ENCODE measurements around the gene CRTC2. TPM values are rescaled to one million over a fixed set of nuclear protein-coding genes. Genes with fewer than 3 reads are reported as not detected.
A peak's percentile ranks its signal among the peaks of the same experiment; 100 is the strongest.

The CRTC2 gene
- total and polyA plus RNA-seq, 9 of the 15 experiments (the other 6 are each of a cell fraction or from before 2014, with no cell fraction given), result 2.7 to 26.4 (median 10.2) TPM

DNA sequence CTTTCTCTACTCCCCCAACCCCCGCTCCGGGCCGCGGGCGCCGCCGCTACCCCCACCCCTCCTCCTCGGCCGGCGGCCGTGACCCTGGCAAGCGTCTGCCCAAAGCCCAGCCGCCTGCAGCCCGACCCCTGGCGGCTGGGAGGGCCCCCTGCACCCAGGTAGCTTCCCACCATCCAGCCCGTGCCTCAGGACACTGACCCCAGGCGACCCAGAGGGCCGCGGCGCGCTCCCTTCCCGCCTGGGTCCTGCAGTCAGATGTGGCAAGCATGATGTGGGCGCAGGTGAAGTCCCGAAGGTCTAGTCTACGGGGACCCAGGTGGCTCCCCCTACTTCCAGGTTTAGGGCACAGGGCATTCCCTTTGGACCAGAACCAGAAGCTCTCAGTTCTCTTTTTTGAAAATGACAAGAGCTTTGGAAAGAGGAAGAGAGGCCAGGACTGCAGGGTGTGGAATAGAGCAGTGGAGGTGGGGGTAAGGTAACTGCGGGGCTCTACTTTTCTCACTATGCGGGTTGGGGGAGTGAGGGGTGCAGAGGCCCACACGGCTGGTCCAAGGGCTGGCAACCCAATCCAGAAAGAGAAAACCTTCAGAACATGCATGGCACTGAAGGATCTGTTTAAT lies 11.7 kb downstream of the CRTC2 start, which contains the start of gene DENND4B (continued):
- TF ChIP-seq ATF3 (IDR thresholded peaks at IDR 0.05), result no peak
- TF ChIP-seq ATF3 (CRISPR knock-in tag; conservative IDR thresholded peaks at IDR 0.05), result no peak
- no peak for TF ChIP-seq MYBL2 (IDR thresholded peaks at IDR 0.05; ENCODE audit: low read depth)
- no peak for TF ChIP-seq MYBL2 (CRISPR knock-in tag; IDR thresholded peaks at IDR 0.05; ENCODE audit: borderline replicate concordance)
- no peak for TF ChIP-seq GABPB2 (CRISPR knock-in tag; conservative IDR thresholded peaks at IDR 0.05)
- TF ChIP-seq CBFA2T2 (conservative IDR thresholded peaks at IDR 0.05), result no peak
- TF ChIP-seq ZNF347 (CRISPR knock-in tag; IDR thresholded peaks at IDR 0.05; ENCODE audit: low read depth), result no peak
- TF ChIP-seq HCFC1 (IDR thresholded peaks at IDR 0.05; ENCODE audit: low read depth, low read length), result peak; percentile 67
- TF ChIP-seq DACH1 (IDR thresholded peaks at IDR 0.05; ENCODE audit: partially characterized antibody), result no peak
- no peak for TF ChIP-seq CHD7 (IDR thresholded peaks at IDR 0.05; ENCODE audit: low read depth, low read length)
- peak; percentile 35; the same call in 1 of the 2 replicates for TF ChIP-seq MTA1 (IDR thresholded peaks at IDR 0.05; ENCODE audit: borderline replicate concordance)
- no peak for TF ChIP-seq POU5F1 (IDR thresholded peaks at IDR 0.05; ENCODE audit: borderline replicate concordance, low read depth, low read length, partially characterized antibody)
- no peak for TF ChIP-seq SMARCE1 (IDR thresholded peaks at IDR 0.05)
- 0 out of 2 replicates have a peak, but pooled peaks have one; percentile 20 for TF ChIP-seq ARID1B (IDR thresholded peaks at IDR 0.05)
- TF ChIP-seq CREM (IDR thresholded peaks at IDR 0.05; ENCODE audit: low read depth), result 0 out of 2 replicates have a peak, but pooled peaks have one; percentile 47
- peak; percentile 82 for TF ChIP-seq SMAD4 (CRISPR knock-in tag; conservative IDR thresholded peaks at IDR 0.05)
- TF ChIP-seq MYC (IDR thresholded peaks at IDR 0.05; ENCODE audit: low read depth, low read length), result peak; percentile 81
- TF ChIP-seq MYC (CRISPR knock-in tag; IDR thresholded peaks at IDR 0.05; ENCODE audit: borderline replicate concordance, low read depth), result no peak
- no peak for TF ChIP-seq ZSCAN29 (IDR thresholded peaks at IDR 0.05)

All from K562 (cell line).